Fibroblast of lung (primary cell): ENCODE results near the gene XPNPEP2. TPM values are rescaled to one million over a fixed set of nuclear protein-coding genes. Genes with fewer than 3 reads are reported as not detected.

Source experiments
- DNase-seq, 2 donors: peaks; one replicate each; pipeline versions ENCODE4 v3.0.0 to v3.0.0-alpha.2; 2010; ENCODE audit warnings: low read depth in 2 of 2
- H2AFZ ChIP-seq: 2 replicates; pipeline ENCODE4 v1.5.1; 2012; ENCODE audit warnings: low read length, control low read depth, inconsistent platforms
- H3K27ac ChIP-seq: 2 replicates; pipeline ENCODE4 v1.5.1; 2011; ENCODE audit warnings: low read length, control low read depth; ENCODE audit not compliant: insufficient read depth
- H3K27me3 ChIP-seq: 2 replicates; pipeline ENCODE4 v1.5.1; 2011; ENCODE audit warnings: mild to moderate bottlenecking, low read length; ENCODE audit not compliant: control insufficient read depth, insufficient read depth
- H3K36me3 ChIP-seq: 2 replicates; pipeline ENCODE4 v1.5.1; 2011; ENCODE audit warnings: low read length; ENCODE audit not compliant: control insufficient read depth, insufficient read depth
- H3K4me1 ChIP-seq: 2 replicates; pipeline ENCODE4 v1.5.1; 2011; ENCODE audit warnings: low read length; ENCODE audit not compliant: control insufficient read depth, insufficient read depth; ENCODE audit errors: extremely low read depth
- H3K4me2 ChIP-seq: 2 replicates; pipeline ENCODE4 v1.5.1; 2011; ENCODE audit warnings: low read length, control low read depth; ENCODE audit not compliant: insufficient read depth; ENCODE audit errors: extremely low read depth
- H3K4me3 ChIP-seq, 4 experiments: fragments of 200-600 bp in 1 of 4; sonication (generic) in 1 of 4; replicated peaks in 1 of 4; 2 replicates each; pipeline ENCODE4 v1.5.1; 2011 to 2016; ENCODE audit warnings: low read length in 4 of 4, low read depth in 3 of 4, mild to moderate bottlenecking in 3 of 4, control low read depth in 2 of 4, inconsistent platforms in 1 of 4, mixed read lengths in 1 of 4; ENCODE audit not compliant: insufficient read depth in 1 of 4; ENCODE audit errors: control extremely low read depth in 1 of 4
- H3K79me2 ChIP-seq: 2 replicates; pipeline ENCODE4 v1.5.1; 2012; ENCODE audit warnings: mild to moderate bottlenecking, low read length, inconsistent platforms; ENCODE audit not compliant: control insufficient read depth, insufficient read depth
- H3K9ac ChIP-seq: 2 replicates; pipeline ENCODE4 v1.5.1; 2011; ENCODE audit warnings: mild to moderate bottlenecking, low read length, control low read depth; ENCODE audit not compliant: insufficient read depth
- H3K9me3 ChIP-seq: 2 replicates; pipeline ENCODE4 v1.5.1; 2012; ENCODE audit warnings: low read depth, low read length; ENCODE audit not compliant: control insufficient read depth, insufficient read depth
- H4K20me1 ChIP-seq: 2 replicates; pipeline ENCODE4 v1.5.1; 2011; ENCODE audit warnings: low read length; ENCODE audit not compliant: control insufficient read depth, insufficient read depth; ENCODE audit errors: extremely low read depth
- EZH2 ChIP-seq: IDR thresholded peaks from 2 replicates; pipeline ENCODE4 v1.5.1; 2012; ENCODE audit warnings: low read length, control low read depth, mild to moderate bottlenecking; ENCODE audit errors: missing control alignments
- polyA plus RNA-seq, 2 donors: library from polyadenylated mRNA; depleted of rRNA in 1 of 2; stranded (reverse) in 1 of 2; unstranded in 1 of 2; fragments of >200 nt; gene quantifications; 2 replicates each; pipeline ENCODE4 v1.2.1, GENCODE V29; 2011 to 2012; ENCODE audit warnings: missing spikeins in 1 of 2
- total RNA-seq: library from RNA; depleted of rRNA; stranded (reverse); fragments of >200 nt; gene quantifications from 2 replicates; pipeline ENCODE4 v1.2.1, GENCODE V29; 2014
- TF ChIP-seq, protein P1 (sequence below), 2 donors: IDR thresholded peaks in 1 of 2; conservative IDR thresholded peaks in 1 of 2; 1 replicate in 1 of 2; 2 replicates in 1 of 2; pipeline ENCODE4 v1.5.1; 2011 to 2012; ENCODE audit warnings: low read length in 2 of 2, control low read depth in 1 of 2, inconsistent platforms in 1 of 2, low read depth in 1 of 2, mild to moderate bottlenecking in 1 of 2

XPNPEP2 gene
- total and polyA plus RNA-seq, 2 donors (not counting 1 experiment from before 2014, with no cell fraction given): 0.16 to 0.17 TPM

GRCh38 chrX:129769467-129770154, 30.8 kb downstream of the XPNPEP2 start:
- Histone ChIP-seq H3K36me3 (no peaks in the 10 kb centered on the region), H3K79me2 (no peaks in the 10 kb centered on the region)
- TF ChIP-seq EZH2: no peak
- TF ChIP-seq, protein P1, sequence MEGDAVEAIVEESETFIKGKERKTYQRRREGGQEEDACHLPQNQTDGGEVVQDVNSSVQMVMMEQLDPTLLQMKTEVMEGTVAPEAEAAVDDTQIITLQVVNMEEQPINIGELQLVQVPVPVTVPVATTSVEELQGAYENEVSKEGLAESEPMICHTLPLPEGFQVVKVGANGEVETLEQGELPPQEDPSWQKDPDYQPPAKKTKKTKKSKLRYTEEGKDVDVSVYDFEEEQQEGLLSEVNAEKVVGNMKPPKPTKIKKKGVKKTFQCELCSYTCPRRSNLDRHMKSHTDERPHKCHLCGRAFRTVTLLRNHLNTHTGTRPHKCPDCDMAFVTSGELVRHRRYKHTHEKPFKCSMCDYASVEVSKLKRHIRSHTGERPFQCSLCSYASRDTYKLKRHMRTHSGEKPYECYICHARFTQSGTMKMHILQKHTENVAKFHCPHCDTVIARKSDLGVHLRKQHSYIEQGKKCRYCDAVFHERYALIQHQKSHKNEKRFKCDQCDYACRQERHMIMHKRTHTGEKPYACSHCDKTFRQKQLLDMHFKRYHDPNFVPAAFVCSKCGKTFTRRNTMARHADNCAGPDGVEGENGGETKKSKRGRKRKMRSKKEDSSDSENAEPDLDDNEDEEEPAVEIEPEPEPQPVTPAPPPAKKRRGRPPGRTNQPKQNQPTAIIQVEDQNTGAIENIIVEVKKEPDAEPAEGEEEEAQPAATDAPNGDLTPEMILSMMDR (conservative IDR thresholded peaks at IDR 0.05 in 1 of 2, IDR thresholded peaks at IDR 0.05 in 1 of 2; ENCODE audit: low read depth in 1 of 2, low read length in 2 of 2): no peak

DNA sequence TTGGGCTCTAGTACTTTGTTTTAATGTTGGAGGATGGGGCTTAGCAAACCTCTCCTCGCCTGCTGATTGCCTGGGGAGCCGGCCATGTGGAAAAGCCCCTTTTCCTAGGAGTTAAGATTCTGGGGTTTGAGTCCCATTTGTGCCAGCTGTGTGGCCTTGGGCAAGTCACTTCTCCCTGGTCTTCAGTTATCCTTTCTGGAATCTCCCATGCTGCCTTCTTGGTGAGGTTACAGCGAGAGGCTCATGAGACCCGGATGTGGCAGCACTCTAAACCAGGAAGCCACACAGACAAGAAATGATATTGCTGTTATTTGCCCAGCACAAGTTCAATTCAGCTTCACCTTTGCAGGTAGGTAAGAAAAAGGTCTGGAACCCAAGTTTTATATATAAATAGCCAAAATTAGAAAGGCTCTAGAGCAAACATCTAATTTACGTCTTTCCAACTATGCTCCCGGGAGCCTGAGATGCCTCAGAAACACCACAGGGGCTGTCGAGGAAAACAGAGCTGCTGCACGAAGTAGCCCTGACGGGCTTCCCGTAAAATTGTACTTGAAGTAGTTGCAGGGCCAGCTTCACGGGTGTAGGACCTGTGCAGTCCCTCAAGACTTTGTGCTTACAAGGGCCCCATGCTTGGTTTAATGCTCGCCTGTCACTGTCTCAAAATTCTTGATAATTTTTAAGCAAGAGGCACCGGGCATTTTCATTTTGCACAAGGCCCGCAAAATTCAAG, 32.7 kb downstream of the XPNPEP2 start:
- Histone ChIP-seq H3K27me3 (no peaks in the 10 kb centered on the region), H2AFZ (no peak overlapping the region), H3K4me1 (no peaks in the 10 kb centered on the region), H4K20me1 (no peaks in the 10 kb centered on the region), H3K9ac (no peak overlapping the region), H3K9me3 (no peaks in the 10 kb centered on the region), H3K4me3 (no peak overlapping the region), H3K79me2 (no peaks in the 10 kb centered on the region), H3K36me3 (no peaks in the 10 kb centered on the region), H3K27ac (no peak overlapping the region), H3K4me2 (no peak overlapping the region)
- no peak for DNase-seq
- TF ChIP-seq, protein P1 (conservative IDR thresholded peaks at IDR 0.05 in 1 of 2, IDR thresholded peaks at IDR 0.05 in 1 of 2; ENCODE audit: low read depth in 1 of 2, low read length in 2 of 2): no peak
- no peak for TF ChIP-seq EZH2

More at GRCh38 chrX:129769467-129770154, 30.8 kb downstream of the XPNPEP2 start:
- DNase-seq: peak in 1 of 2 donors; percentile 6
- Histone ChIP-seq H3K27me3 (no peaks in the 10 kb centered on the region), H3K4me1 (no peaks in the 10 kb centered on the region), H3K9me3 (no peaks in the 10 kb centered on the region), H3K27ac (no peak overlapping the region), H3K4me2 (no peak overlapping the region), H3K9ac (no peak overlapping the region), H4K20me1 (no peaks in the 10 kb centered on the region), H2AFZ (no peak overlapping the region), H3K4me3 (no peak overlapping the region)

GRCh38 chrX:129772796-129773431, 34.1 kb downstream of the XPNPEP2 start:
- H3K36me3 ChIP-seq: no peaks in the 10 kb centered on the region
- no peaks in the 10 kb centered on the region for H3K4me1 ChIP-seq
- H3K79me2 ChIP-seq: no peaks in the 10 kb centered on the region
- no peak overlapping the region for H3K27ac ChIP-seq
- no peak for TF ChIP-seq EZH2
- TF ChIP-seq, protein P1 (conservative IDR thresholded peaks at IDR 0.05 in 1 of 2, IDR thresholded peaks at IDR 0.05 in 1 of 2; ENCODE audit: low read depth in 1 of 2, low read length in 2 of 2): no peak
- H2AFZ ChIP-seq: no peak overlapping the region
- H3K4me2 ChIP-seq: no peak overlapping the region
- DNase-seq: no peak
- no peaks in the 10 kb centered on the region for H3K9me3 ChIP-seq
- H3K4me3 ChIP-seq: no peak overlapping the region
- H4K20me1 ChIP-seq: no peaks in the 10 kb centered on the region
- no peaks in the 10 kb centered on the region for H3K27me3 ChIP-seq
- H3K9ac ChIP-seq: no peak overlapping the region
